GM19351 (cell line): ENCODE measurements around the gene SH3RF3.

Experiments
- ATAC-seq: cut with Tn5 transposase; IDR thresholded peaks from one replicate; pipeline ENCODE4 v1.9.1; 2021; ENCODE audit warnings: mild to moderate bottlenecking, moderate library complexity; ENCODE audit not compliant: unreplicated experiment

SH3RF3 gene

GRCh38 chr2:109297566-109298490, 168.8 kb downstream of the SH3RF3 start:
- no peak for ATAC-seq

GRCh38 chr2:109298851-109299250, 169.8 kb downstream of the SH3RF3 start:
- ATAC-seq, result no peak

GRCh38 chr2:109299536-109299935, 170.5 kb downstream of the SH3RF3 start:
- ATAC-seq, result no peak

- no peak for ATAC-seq
Observed at GRCh38 chr2:109300582-109300981, 171.6 kb downstream of the SH3RF3 start.

DNA sequence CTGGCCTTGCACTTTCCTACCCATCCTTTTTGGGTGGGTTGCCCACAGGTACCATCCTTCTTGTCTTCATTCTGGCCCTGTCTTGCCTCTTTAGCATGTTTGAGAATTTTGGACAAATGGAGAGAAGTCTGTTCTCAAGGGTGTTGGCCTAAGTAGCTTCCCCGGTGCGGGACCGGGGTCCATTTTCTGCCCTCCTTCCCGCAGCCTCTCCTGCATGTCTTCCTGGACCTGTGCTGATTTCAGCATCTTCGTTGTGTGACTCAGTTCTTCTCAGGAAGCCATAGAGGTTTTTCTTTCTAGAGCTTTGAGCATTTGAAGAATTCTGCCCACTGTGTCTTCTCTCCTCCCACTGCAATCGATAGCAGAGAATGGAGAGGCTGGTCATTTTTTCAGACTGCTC, 172.7 kb downstream of the SH3RF3 start:
- no peak for ATAC-seq

GRCh38 chr2:109302319-109302718, 173.3 kb downstream of the SH3RF3 start:
- ATAC-seq, result no peak

DNA sequence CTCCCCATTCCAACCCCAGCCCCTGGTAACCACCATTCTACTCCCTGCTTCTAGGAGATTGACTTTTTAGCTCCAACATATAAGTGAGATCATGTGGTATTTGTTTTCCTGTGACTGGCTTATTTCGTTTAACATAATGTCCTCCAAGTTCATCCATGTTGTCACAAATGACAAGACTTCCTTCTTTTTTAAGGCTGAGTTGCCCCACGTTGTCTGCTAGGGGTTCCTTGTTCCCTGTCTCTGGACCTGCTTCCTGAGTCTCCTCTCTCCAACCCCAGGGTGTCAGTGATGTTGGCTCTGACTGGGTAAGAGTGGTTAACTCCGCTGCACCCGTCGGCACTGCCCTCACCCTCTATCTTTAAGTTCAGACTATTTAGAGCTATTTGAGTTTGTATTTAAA, 175.2 kb downstream of the SH3RF3 start:
- no peak for ATAC-seq

DNA sequence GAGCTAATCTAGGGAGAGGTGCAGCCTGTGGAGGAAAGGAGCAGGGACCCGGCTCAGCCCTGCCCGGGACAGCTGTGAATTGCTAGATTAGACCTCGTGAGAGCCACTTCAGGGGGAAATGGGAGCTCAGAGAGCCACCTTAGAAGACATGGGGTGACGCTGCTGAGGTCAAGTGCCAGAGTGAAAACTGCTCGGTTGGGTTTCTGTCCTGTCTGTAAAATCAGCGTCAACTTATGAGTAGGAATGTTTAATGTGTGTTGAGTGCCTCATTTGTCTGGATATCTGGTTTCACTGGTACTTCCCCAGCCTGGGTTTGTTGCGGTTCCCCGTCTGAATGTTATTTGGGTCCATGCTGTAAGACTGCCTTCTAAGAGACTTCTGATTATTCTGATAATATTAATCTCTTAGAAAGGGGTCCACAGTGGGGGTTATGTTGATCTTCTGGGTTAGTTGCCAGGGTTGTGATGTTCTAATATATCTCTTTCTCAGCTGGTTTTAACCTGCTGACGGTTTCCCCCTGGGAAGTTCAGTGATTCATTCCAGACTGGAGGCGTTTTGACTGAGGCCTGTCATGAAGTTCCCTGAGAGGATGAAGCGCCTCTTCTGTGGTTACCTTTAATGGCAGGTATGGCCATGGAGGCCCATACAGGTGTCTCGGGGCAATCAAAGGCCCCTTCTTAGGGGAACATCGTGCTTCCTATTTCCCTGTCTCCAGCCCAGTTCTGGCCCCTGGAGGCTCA, 175.9 kb downstream of the SH3RF3 start:
- no peak for ATAC-seq

DNA sequence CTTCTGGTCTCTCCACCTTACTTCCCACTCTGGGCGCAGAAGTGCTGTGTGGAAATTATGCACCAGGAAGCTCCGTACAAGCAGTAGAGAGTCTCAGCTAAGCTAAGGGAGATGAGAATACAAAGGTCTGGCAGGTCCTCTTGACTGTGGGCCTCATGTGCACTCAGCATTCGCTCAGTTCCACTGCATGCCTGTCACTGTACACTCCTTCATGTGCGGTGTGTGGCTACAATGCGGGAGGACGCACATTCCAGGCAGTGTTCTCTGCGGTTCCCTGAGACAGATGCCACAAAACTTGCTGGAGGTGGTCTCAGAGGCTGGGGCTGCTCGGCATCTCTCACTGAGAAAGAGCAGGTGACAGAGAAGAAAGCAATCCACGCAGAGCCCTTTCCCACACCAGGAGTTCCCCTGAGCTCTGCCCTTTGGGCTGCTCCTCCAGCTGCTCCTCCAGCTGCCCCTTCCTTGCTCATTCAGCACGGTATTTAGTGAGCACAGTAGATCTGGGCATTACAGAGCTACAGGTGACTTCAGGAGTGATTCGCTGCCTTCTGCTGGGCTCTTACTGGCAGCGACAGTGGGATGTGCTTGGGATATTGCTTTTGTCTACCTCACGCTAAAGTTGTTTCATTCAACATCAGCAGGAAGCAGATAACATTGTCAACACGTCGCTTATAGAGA, 176.6 kb downstream of the SH3RF3 start:
- ATAC-seq, result no peak

DNA sequence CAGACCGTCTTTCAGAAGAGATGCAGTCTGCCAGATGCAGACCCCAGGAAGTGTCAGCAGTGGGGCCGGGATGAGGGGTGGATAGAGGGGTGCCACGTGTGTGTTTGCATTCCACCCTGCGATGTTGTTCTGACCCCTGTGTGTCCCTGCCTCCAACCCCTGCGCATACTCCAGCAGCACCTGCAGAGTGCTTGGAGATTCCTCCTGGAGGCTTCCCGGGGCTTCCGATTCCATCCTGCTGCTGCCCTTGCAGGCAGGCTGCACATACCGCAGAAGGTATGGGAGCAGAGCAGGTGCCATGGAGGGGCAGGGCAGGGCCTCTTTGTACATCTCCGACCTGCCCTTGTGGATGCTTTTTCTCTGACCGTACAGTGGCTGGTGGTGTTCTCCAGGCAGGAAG, 177.2 kb downstream of the SH3RF3 start:
- no peak for ATAC-seq

GRCh38 chr2:109311771-109312170, 182.8 kb downstream of the SH3RF3 start:
- no peak for ATAC-seq

- ATAC-seq, result no peak
Observed at GRCh38 chr2:109312902-109313301, 183.9 kb downstream of the SH3RF3 start.

- no peak for ATAC-seq
Observed at GRCh38 chr2:109313343-109313742, 184.3 kb downstream of the SH3RF3 start.

- no peak for ATAC-seq
Observed at GRCh38 chr2:109316091-109316490, 187.1 kb downstream of the SH3RF3 start.

- no peak for ATAC-seq
Observed at GRCh38 chr2:109317471-109318095, 188.6 kb downstream of the SH3RF3 start.

- ATAC-seq, result no peak
Observed at GRCh38 chr2:109318150-109318948, 189.3 kb downstream of the SH3RF3 start.

- ATAC-seq, result no peak
Observed at GRCh38 chr2:109318949-109319342, 189.9 kb downstream of the SH3RF3 start.

GRCh38 chr2:109320195-109320922, 191.4 kb downstream of the SH3RF3 start:
- ATAC-seq, result no peak

- no peak for ATAC-seq
Observed at GRCh38 chr2:109321570-109321969, 192.6 kb downstream of the SH3RF3 start.

DNA sequence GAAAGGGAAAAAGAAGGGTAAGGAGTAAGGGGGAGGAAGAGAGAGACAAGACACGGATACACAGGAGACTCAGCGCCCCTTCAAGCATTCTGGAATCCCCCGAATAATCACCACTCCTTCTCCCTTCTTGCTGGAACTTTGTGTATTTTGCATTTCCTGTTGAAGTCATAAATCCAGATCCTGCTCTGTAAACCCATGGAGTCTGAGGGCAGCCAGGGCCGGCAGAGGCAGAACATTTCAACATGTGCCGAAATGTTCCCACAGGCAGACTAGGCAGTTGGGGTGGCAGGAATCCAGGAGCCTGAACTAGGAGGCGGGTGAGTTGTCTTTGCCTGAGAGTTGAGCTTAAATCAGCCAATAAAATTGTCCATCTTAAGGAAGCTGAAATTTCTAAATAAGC, 193.1 kb downstream of the SH3RF3 start:
- no peak for ATAC-seq
